22Rv1 (cell line): Measurements from ENCODE around the gene BOLA2.
"Not testable (repeated sequence)": the region's sequence is repeated elsewhere in the genome, so short reads cannot be mapped to it uniquely, and the experiment has no call there.

Experiments used
- ZFX ChIP-seq: fragments of 450-650 bp; IDR thresholded peaks from 2 replicates; pipeline ENCODE4 v1.6.1; 2017; ENCODE audit warnings: antibody characterized with exemption, borderline replicate concordance
- TF ChIP-seq, protein P1 (sequence below): fragments of 450-650 bp; IDR thresholded peaks from 2 replicates; pipeline ENCODE4 v1.5.1; 2017; ENCODE audit warnings: mild to moderate bottlenecking

DNA sequence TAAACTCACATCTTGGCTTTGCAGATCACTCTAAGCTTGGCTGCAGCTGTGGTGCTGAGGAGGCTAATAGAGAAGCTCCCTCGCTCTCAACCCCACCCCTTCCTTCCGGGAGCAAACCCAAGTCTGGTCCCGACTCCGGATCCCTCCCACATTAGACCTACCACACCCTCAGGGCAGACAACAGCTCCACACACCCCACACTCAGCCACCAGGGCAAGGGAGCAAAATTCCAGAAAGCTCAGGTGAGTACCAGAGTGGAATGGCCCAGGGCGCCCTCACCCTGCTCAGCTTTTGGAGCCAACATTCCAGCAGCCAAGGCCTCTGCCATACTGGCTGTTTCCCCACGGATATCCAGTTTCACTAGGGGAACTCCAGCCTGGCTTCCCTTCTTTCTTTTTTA, 15.5 kb upstream of the BOLA2 start:
- TF ChIP-seq, protein P1, sequence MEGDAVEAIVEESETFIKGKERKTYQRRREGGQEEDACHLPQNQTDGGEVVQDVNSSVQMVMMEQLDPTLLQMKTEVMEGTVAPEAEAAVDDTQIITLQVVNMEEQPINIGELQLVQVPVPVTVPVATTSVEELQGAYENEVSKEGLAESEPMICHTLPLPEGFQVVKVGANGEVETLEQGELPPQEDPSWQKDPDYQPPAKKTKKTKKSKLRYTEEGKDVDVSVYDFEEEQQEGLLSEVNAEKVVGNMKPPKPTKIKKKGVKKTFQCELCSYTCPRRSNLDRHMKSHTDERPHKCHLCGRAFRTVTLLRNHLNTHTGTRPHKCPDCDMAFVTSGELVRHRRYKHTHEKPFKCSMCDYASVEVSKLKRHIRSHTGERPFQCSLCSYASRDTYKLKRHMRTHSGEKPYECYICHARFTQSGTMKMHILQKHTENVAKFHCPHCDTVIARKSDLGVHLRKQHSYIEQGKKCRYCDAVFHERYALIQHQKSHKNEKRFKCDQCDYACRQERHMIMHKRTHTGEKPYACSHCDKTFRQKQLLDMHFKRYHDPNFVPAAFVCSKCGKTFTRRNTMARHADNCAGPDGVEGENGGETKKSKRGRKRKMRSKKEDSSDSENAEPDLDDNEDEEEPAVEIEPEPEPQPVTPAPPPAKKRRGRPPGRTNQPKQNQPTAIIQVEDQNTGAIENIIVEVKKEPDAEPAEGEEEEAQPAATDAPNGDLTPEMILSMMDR: not testable (repeated sequence)
- not testable (repeated sequence) for TF ChIP-seq ZFX
